ENCODE measurements around the gene NSG1. TPM values are rescaled to one million over a fixed set of nuclear protein-coding genes. Genes with fewer than 3 reads are reported as not detected.

Gene NSG1
- total and polyA plus RNA-seq, 9 of the 15 experiments (the other 6 are each of a cell fraction or from before 2014, with no cell fraction given), result not detected

DNA sequence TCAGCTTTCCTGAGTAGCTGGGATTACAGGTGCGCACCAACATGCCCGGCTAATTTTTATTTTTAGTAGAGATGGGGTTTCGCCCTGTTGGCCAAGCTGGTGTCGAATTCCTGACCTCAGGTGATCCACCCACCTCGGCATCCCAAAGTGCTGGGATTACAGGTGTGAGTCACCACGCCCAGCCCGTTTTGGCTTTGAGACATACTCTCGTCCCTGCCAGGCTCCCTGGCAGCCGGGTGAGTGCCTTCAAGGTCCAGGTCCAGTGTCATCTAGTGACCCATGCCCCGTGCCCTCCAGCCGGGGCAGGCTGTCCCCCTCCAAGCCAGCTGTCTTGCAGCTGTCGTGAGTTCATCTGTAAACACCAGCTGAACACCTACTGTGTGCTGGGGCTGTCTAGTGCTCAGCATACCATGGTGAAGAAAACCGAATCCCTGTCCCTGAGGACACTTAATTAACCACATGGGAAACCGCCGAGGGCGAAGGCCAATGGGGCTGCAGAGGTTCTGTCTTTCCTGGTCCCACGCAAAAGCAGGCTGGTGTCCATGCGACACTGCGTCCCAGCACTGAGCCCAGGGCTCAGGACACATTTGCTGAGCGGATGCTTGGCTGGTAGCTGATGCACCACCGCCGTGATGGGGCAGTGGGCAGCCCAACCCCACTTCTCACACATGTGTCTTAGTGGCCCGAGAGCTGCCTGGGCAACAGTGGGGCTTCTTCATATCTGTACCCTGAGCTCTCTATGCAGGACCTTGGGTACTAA, 21.9 kb downstream of the NSG1 start:
- FAIRE-seq, result no peak
- peaks cover 14% of the 10 kb centered on the region for H4K20me1 ChIP-seq (replicated peaks; ENCODE audit: control insufficient read depth, insufficient read depth, low read length)
- H3K27ac ChIP-seq (ENCODE audit: extremely low read depth, low read depth, low read length), result no peak overlapping the region
- no peaks in the 10 kb centered on the region for H3K9me1 ChIP-seq (ENCODE audit: control insufficient read depth, insufficient read depth, low read length)
- ChIA-PET POLR2A (interaction anchor here (1.8 kb wide), 1 partner anchor 16 kb away, joined by 5 read pairs; no protein-coding TSS in a partner anchor), CTCF (ENCODE audit: low intra/inter-chr PET ratio) (no interaction called here)
- H3K9me3 ChIP-seq (replicated peaks; ENCODE audit: control insufficient read depth, insufficient read depth, low read depth, low read length), result no peaks in the 10 kb centered on the region
- H3K27me3 ChIP-seq (ENCODE audit: control insufficient read depth in 2 of 2, insufficient read depth in 2 of 2, low read length in 2 of 2), result peaks cover 42 to 96% of the 10 kb centered on the region in 2 experiments
- intact Hi-C loops (cut with micrococcal nuclease), result no loop called here
- H3K9ac ChIP-seq (ENCODE audit: insufficient read depth in 1 of 2, low read depth in 2 of 2, low read length in 2 of 2), result no peak overlapping the region
- in situ Hi-C loops (cut with MboI), result no loop called here
- H2AFZ ChIP-seq (ENCODE audit: low read depth, low read length), result no peak overlapping the region
- 1% methylated on average over 21 of the region's 23 CpGs for WGBS (ENCODE audit: insufficient coverage, low coverage, missing lambda C conversion rate)
- H3K79me2 ChIP-seq (ENCODE audit: control insufficient read depth, insufficient read depth, low read length), result no peaks in the 10 kb centered on the region
- TF ChIP-seq, protein P1, sequence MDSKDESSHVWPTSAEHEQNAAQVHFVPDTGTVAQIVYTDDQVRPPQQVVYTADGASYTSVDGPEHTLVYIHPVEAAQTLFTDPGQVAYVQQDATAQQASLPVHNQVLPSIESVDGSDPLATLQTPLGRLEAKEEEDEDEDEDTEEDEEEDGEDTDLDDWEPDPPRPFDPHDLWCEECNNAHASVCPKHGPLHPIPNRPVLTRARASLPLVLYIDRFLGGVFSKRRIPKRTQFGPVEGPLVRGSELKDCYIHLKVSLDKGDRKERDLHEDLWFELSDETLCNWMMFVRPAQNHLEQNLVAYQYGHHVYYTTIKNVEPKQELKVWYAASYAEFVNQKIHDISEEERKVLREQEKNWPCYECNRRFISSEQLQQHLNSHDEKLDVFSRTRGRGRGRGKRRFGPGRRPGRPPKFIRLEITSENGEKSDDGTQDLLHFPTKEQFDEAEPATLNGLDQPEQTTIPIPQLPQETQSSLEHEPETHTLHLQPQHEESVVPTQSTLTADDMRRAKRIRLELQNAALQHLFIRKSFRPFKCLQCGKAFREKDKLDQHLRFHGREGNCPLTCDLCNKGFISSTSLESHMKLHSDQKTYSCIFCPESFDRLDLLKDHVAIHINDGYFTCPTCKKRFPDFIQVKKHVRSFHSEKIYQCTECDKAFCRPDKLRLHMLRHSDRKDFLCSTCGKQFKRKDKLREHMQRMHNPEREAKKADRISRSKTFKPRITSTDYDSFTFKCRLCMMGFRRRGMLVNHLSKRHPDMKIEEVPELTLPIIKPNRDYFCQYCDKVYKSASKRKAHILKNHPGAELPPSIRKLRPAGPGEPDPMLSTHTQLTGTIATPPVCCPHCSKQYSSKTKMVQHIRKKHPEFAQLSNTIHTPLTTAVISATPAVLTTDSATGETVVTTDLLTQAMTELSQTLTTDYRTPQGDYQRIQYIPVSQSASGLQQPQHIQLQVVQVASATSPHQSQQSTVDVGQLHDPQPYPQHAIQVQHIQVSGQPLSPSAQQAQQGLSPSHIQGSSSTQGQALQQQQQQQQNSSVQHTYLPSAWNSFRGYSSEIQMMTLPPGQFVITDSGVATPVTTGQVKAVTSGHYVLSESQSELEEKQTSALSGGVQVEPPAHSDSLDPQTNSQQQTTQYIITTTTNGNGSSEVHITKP (IDR thresholded peaks at IDR 0.05; ENCODE audit: partially characterized antibody), result no peak
- peak; percentile 72; the same call in 1 of the 2 replicates for TF ChIP-seq ZKSCAN1 (IDR thresholded peaks at IDR 0.05; ENCODE audit: low read depth, low read length)
- no peak overlapping the region for H3K4me3 ChIP-seq
- no peak for ATAC-seq
- no peaks in the 10 kb centered on the region for H3K36me3 ChIP-seq (ENCODE audit: control insufficient read depth, insufficient read depth, low read length)
- peaks cover 0 to 7% of the 10 kb centered on the region in 2 experiments; a peak in 2 of 5 replicates for H3K4me1 ChIP-seq (replicated peaks in 1 of 2; ENCODE audit: control insufficient read depth in 2 of 2, insufficient read depth in 2 of 2, low read length in 2 of 2)
- no peak overlapping the region for H3K4me2 ChIP-seq (ENCODE audit: insufficient read depth, low read length)
- no peak for DNase-seq (ENCODE audit: extremely low read depth in 1 of 4, low spot score in 3 of 4)
- no TSS peak for BruUV-seq (replicated peaks)
